HG02588 (cell line): ENCODE measurements around the gene MLST8.
A peak's percentile ranks its signal among the peaks of the same experiment; 100 is the strongest.
"Not testable (repeated sequence)": the region's sequence is repeated elsewhere in the genome, so short reads cannot be mapped to it uniquely, and the experiment has no call there.

Source experiments
- ATAC-seq: cut with Tn5 transposase; IDR thresholded peaks from one replicate; pipeline ENCODE4 v1.9.1; 2021; ENCODE audit warnings: mild to moderate bottlenecking, moderate library complexity; ENCODE audit not compliant: unreplicated experiment

Gene MLST8

DNA sequence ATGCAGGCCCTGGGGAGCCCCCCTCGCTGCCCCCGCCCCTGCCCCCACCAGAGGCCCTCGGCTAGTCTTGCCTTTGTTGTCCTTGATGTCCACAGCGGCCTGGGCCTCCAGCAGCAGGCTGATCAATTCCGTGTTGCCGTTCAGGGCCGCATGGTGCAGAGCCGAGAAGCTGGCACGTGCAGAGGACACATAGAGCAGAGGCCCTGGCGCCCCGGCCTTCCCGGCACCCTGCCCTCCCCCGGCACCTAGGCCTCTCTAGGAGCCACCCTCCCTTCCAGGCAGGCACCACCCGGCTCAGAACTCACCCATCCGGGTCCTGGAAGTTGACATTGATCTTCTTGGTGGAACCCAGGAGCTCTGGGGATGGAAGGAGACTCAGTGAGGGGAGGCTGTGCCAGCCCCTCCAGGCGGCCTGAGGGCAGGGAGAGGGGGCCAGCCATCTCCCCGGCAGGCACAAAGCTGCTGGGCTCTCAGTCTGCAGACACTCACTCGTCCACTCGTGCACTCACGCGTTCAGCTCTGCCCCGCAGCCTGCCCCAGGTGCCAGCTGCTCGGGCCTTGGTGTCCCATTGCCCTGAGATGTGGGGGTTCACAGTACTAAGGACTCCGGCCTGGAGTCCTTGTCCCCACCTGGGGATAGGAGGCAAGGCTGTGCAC, 15.1 kb upstream of the MLST8 start:
- ATAC-seq = no peak

DNA sequence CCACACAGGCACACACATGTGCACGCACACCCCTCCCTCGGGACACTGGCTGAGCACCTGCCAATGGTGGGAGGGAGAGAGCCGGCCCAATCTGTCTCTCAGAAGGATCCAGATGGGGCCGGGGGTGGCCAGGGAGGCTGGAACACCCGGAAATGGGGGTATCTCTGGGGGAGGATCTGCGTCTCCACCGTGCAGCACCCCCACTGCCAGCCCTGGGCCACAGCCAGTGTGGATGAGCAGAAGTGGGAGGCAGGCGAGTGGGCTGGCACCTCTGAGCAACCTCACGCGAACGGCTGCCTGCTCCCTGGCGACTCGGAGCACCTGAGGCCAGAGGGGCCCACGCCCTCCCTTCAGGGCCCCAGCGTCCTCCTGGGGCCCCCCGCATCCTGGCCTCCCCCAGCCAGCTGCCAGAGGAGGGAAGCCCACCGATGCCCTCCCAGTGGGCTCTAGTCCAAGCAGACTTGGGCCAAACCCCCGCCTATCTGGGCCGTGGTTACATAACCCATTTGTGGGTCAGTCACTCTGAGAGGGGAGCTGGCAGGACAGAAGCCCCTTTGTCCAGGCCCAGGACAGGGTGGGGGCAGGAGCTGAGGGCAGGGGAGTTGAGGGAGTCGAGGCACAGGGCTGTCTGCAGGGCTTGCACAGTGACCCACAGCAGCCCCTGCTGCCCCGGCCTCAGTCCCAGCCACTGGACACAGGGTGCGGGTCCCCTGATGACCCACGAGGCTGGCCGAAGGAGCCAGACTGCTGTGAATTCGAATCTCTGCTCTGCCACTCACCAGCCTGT, 14.4 kb upstream of the MLST8 start:
- no peak for ATAC-seq

DNA sequence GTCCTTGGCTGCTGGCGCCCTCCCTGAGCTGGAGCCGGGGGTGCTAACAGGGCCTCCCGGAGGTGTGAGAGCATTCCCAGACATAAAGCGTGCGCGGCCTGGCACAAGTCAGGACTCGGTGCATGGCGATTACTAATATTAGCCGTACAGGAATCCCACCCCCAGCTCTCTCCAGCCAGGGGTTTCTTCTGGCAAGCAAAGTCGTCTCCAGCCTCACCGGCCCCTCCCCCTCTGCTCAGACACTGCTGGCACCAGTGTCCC, 13.9 kb upstream of the MLST8 start:
- ATAC-seq = no peak

DNA sequence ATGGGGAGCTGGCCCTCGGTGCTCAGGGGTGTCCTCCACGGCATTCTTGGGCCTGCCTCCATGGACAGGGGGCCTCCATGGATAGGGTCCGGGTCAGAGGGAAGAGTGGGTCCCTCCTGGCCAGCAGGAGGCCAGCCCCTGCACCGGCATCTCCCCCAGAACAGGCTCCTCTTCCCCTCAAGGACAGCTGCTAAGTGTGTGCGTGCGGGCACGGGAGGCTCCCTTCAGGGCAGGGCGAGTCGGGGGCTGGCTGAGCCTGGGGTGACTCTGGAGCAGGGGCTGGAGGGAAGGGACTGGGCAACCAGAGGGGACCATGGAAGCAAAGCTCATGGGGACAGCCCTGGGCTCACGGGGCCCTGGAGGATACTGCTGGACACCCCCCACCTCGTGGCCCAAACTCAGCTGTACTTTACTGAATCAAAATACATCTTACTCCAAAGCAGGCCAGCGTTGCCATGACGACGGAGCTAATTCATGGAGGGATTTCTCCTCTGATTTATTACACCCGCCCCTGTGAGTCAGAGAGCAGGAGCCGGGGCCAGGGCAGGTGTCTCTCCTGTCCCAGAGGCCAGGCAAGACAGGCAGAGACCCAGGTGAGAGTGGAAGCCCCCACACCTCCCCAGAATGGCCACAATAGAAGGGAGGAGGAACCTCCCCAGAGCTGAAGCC, 11.0 kb upstream of the MLST8 start:
- no peak for ATAC-seq

DNA sequence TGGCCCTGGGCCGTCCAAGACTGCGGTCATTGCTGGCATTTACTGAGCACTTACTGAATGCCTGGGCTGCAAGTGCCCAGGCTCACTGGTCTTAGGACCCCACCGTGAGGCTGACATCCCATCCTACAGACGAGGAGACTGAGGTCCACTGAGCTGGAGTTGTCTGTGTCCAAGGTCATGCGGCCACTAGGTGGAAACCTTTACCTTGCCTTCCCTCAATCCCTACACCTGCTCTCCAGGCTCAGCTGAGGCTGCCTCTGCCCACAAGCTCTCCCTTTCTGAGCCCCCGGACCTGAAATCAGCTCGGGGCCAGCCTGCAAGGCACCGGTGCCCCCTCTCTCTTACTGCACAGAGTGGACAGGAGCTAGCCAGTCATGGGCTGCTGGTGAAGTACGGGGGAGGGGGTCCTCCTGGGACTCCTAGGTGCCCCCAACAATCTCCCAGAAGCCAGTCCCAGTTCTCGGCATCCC, 10.4 kb upstream of the MLST8 start:
- ATAC-seq = no peak

DNA sequence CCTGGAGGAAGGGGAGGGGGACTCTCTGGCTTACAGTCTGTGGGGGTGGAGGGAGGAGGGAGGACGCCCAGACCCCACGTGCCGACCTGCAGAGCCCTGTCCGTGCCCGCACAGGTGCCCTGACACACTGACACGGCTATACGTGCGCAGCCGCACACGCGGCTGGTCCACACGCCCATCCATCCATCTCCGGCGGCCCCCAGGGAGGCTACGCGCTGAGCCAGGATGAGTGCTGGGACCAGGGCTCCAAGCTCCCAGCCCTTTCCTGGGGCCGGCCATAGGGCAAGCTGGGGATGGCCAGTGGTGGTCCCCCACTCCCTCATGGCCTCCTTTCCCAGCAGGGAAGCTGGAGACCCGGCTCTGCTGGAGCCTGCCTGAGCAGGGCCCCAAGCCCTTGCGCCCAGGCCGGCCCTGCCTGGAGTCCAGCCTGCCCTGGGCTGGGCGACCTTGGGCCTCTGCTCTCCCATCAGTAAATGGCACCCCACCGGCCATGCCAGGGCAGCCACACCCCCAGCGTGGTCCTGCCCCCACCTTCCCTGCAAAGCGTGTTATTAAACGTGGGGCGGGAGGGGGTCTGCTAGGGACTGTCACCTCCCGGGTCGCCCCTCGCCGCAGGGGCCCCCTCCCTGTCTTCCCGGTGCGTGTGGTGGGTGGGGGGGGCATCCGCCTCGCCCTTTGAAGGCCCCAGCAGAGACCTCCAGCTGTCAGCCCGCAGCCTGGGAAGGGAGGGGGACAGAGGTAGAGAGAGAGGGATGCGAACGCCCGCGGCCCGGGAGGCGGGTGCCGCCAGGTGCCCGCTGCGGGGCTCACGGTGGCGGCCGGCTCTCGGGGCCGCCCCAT, 9.7 kb upstream of the MLST8 start:
- no peak for ATAC-seq

DNA sequence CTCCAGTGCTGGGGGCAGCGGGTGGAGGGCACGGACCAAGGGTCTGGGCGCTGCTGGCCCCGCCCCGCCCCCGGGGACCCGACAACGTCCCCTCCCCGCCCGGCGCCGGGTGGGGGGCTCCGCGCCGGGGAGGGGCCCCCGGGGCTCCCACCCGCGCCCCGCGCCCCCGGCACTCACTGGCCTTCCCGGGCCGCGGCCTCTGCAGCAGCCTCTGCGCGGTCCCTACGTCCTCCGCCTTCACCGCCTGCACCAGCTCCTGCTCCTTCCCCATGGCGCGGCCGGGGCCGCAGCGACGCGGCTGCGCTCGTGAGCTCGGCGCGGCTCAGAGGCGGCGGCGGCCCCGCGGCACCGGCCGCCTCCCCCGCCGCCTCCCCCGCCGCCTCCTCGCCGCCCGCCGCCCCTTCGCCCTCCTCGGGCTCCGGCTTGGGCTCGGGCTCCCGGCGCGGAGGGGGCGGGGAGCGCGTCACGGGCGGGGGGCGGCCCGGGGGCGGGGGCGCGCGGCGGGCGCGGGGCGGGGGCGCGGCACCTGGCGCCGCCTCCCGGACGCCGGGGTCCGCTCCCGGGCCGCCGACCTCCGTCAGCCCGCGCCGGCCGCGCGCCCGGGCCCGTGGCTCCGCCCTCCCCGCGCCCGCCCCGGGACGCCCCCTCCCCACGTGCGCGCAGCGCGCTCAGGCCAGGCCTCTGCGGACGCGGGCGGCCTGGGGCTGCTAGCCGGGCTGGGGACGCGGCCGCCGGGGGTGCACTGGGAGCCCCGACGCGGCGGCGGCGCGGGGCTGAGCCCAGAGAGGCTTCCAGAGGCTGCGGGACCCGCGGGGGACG, 8.9 kb upstream of the MLST8 start, which contains the start of gene CASKIN1:
Gene CASKIN1, minus strand, starts transcription at position 444 of the 819 bp plus-strand sequence. Its CDS starts 173 bp downstream, at position 271.
- no peak for ATAC-seq

DNA sequence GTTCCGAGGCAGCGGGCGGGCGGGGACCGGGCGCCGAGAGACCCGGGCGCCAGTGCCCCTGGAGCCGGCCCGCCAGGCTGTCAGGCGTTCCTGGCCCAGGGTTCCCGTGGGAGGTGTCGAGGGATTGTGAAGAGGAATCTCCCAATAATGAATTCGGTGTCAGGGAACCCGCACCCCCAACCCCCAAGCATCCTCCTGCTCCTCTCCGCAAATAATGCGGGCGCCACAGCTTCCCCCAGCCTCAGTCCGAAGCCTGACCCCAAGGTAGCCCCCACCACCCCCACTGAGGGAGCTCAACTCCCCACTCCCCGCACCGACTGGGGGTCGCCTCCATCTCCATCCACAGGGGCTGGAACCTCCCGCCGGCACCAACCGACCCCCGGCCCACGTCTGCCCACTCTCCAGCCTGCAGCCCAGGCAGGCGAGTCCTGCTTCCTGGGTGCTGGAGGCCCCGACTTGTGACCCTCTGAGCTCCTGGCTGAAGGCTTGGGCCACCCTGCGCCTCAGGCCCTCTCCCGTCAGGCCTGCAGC, 8.2 kb upstream of the MLST8 start:
- no peak for ATAC-seq

DNA sequence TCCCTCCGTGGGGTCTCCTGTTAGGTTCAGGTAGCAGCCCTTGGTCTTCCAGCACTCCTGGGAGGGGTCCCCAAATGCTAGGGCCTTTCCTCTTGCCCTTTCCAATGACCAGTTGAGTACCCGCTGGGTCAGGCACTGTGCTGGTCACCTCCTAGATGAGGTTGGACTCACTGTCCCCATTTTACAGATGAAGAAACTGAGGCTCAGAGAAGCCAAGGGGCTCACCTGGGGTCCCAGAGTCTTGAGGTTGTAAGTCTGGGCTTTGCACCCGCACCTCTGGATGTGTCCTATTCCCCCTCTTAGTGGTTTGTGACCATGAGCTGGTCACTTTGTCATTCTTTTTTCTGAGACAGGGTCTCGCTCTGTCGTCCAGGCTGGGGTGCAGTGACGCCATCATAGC, 7.5 kb upstream of the MLST8 start:
- no peak for ATAC-seq

DNA sequence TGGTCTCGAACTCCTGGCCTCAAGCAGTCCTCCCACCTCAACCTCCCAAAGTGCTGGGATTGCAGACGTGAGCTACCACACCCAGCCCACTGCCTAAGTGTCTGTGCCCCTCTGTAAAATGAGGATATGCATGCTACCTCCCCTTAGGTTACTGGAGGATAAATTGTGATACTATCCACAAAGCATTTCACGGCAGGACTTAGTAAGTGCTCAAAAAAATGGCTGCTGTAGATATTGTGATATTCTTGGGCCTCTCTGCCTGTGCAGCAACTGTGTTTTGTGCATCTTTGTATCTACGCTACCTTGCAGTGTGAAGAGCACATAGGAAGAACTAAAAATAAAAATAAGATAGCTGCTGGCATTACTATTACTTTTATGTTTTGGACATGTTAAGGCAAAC, 7.0 kb upstream of the MLST8 start:
- no peak for ATAC-seq

DNA sequence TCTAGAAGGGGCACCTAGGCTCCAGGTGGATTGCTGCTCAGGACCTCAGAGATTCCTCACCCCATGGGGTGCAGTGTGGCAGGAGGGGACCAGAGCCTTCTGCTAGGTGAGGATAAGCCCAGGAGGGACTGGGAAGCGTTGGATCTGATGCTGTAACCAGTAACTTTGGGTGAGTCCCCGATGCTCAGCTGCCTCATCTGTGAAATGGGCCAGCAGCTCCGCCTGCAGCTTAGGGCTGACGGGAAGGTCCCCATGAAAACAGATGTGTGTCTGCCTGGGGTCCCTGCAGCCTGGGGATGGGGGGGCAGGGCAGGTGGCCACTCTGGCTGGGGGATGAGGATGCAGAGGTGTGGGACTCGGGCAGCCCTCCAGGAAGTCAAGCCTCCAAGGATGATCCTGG, 6.2 kb upstream of the MLST8 start:
- ATAC-seq = no peak

DNA sequence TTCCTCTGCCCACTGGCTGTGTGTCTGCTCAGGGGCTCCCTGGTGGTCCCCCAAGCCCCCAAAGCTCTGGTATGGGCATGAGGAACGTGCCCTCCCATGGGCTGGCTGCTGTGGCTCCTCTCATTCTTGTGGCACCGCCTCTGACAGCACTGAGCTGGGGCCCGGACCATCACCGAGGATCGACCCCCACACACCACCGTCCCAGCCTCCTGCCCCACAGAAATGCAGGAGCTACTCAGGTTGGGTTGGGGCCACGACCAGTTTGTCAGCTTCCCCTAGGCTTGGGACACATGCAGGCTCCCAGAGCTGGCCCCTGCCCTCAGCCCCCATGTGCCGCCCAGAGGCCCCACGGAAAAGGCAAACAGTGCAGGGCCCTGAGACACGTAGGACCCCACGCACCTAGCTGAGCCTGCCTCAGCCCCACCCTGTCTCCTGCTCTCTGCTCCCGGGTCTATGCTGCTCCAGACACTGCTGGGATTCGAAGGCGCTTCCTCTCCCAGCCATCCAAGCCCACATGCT, 5.6 kb upstream of the MLST8 start:
- no peak for ATAC-seq

DNA sequence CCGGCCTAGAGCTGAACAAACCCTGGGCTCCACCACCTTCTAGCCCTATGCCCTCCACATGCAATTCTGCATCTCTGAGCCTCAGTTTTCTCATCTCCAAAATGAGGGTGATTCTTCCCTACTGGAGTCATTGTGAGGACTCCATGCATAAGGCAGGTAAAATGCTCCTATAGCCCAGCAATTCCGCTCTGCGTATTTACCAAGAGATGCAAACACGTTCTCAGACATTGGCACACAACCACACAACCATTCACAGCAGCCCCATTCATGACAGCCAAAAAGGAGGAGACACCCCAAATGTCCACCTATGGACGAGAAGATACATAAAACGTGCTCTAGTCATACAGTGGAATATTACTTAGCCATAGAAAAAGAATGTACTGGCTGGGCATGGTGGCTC, 4.9 kb upstream of the MLST8 start:
- no peak for ATAC-seq

DNA sequence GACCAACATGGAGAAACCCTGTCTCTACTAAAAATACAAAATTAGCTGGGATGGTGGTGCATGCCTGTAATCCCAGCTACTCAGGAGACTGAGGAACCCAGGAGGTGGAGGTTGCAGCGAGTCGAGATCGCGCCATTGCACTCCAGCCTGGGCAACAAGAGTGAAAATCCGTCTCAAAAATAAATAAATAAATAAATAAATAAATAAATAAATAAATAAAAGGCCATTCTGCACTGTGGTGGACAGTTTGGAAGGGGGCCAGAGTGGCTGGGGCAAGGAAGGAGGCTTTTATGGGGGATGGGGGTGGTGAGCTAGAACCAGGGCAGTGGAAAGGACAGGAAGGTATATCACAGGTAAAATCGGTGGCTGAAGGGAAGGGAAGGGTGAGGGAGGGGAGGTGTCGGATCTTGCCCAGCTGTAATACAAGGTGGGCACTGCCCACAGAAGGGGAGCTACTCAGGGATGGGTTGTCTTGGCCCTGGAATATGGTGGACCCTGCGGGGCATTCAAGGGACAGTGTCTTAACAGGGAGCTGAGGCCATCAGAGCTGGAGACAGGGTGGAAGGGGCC, 2.0 kb upstream of the MLST8 start:
- ATAC-seq = not testable (repeated sequence)

DNA sequence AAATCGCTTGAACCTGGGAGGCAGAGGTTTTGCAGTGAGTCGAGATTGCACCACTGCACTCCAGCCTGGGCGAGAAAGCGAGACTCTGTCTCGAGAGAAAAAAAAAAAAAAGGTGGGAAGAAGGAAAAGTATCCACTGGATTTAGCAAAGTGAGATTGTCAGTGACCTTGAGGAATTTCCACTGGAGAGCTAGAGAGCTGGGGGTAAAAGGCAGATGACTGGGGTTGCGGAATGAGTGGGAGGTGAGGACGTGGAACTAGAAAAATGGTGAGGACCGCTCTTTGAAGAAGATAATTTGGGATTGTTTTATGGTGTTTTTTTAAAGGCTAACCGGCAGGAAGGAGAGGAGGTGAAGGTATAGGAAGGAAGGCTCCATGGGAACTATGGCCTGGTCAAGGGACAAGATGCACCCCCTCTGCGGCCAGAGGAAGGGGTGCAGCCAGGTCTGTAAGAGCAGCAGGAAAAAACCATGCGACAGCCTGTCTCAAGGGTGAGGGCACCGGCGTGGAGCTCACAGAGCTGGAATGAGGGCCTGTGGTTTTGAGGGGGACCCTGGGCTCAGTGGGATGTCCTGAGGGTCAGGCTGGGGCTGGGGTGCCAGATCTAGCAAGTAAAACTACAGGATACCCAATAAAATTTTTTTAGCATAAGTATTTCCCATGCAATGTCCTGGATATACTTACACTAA, 694 bp upstream of the MLST8 start:
- no peak for ATAC-seq

DNA sequence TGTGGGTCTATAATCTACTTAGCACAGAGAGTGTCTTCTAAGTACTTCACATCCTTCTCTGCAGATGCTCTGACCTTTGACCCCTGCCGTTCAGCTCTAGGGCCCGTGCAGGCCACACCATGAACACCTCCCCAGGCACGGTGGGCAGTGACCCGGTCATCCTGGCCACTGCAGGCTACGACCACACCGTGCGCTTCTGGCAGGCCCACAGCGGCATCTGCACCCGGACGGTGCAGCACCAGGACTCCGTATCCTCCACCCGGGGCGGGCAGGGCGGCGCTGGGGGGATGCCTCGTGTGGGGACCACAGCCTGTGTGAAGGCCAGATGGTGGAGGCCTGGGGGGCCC, 686 bp downstream of the MLST8 start:
- ATAC-seq = peak; percentile 6

DNA sequence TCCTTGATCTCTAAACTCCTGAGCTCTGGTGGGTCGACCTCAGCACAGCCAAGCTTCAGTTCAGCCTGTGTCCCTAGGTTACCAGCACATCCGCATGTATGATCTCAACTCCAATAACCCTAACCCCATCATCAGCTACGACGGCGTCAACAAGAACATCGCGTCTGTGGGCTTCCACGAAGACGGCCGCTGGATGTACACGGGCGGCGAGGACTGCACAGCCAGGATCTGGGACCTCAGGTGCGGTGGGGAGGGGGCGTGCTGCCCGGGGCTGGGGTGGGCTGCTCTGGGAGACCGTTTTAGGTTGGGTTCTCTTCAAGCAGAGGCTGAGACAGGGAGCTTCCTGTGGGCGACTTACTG, 1.1 kb downstream of the MLST8 start:
- ATAC-seq = no peak

DNA sequence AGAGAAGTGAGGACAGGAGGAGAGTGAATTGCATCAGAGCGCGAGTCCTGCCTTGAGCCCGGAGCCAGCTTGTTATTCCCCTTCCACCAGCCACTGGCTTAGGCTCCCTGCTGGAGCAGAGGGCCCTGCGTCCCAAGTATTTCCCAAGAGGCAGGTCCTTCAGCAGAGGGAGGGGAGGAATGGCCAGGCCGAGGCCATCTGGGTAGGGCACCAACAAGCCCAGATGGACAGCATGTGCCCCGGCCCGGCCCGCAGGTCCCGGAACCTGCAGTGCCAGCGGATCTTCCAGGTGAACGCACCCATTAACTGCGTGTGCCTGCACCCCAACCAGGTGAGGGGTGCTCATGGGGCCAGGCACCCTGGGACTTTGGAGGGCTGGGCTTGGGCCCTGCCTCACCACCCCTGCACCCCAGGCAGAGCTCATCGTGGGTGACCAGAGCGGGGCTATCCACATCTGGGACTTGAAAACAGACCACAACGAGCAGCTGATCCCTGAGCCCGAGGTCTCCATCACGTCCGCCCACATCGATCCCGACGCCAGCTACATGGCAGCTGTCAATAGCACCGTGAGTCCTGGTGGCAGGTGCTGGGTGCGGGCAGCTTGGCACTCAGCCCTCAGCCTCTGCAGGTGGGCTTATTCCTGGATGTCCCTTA, 1.7 kb downstream of the MLST8 start:
- no peak for ATAC-seq

DNA sequence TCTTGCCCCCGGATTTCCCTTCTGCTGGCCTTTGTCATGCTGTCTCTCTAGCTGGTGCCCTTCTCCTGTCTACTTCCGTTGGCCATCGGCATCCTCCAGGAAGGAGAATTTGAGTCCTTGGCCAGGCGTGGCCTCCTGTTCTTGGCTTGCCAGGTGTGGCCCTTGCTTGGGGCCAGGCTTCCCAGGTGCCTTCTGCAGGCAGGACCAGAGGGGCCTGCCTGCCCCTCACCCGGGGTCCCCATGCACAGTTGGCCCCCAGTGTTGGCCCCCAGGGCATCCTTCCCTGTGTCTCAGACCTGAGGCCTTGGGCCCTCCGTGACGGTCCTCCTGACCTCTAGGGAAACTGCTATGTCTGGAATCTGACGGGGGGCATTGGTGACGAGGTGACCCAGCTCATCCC, 2.6 kb downstream of the MLST8 start:
- no peak for ATAC-seq
